GM12878 (cell line): ENCODE data around the gene CTDSP1. TPM values are rescaled to one million over a fixed set of nuclear protein-coding genes. Genes with fewer than 3 reads are reported as not detected.

Source experiments
- ATAC-seq: fragments of 200-7000 bp; cut with Tn5 transposase; 3 replicates; pipeline ENCODE4 v1.9.1; 2020; ENCODE audit warnings: mild to moderate bottlenecking, moderate library complexity
- BruUV-seq: library from RNA; stranded (reverse); fragments of 400-500 nt; replicated peaks from 2 replicates; lab custom pipeline; 2021; lab: Mats Ljungman, UMichigan
- CTCF ChIA-PET: fragments of 300-600 bp; sonication (Branson Sonifier 250); formaldehyde crosslinking; extraction: SDS; loops from one replicate; lab custom pipeline; 2021; ENCODE audit warnings: inconsistent platforms; lab: Yijun Ruan, JAX
- POLR2A ChIA-PET: fragments of 350-600 bp; formaldehyde crosslinking; extraction: SDS; loops from one replicate; lab custom pipeline; 2021; ENCODE audit warnings: inconsistent platforms; lab: Charles Lee
- RAD21 ChIA-PET: fragments of 300-600 bp; sonication (Branson Sonifier 250); formaldehyde crosslinking; loops from one replicate; lab custom pipeline; 2023; ENCODE audit warnings: antibody characterized with exemption; ENCODE audit not compliant: unreplicated experiment; lab: Charles Lee
- SMC1A ChIA-PET: fragments of 300-600 bp; sonication (Branson Sonifier 250); formaldehyde crosslinking; loops from one replicate; lab custom pipeline; 2023; ENCODE audit not compliant: unreplicated experiment, uncharacterized antibody; lab: Charles Lee
- DNase-seq: peaks from one replicate; pipeline ENCODE4 v3.0.0-alpha.2; 2011; ENCODE audit warnings: low read depth, low spot score
- FAIRE-seq: peaks from 3 replicates; lab custom pipeline; 2011; peaks lifted over from hg19 to GRCh38; lab: Jason Lieb, UNC
- H2AFZ ChIP-seq: 2 replicates; pipeline ENCODE4 v1.6.0; 2011; ENCODE audit warnings: low read depth, low read length, control low read depth; ENCODE audit not compliant: control insufficient read depth
- H3K27ac ChIP-seq: 2 replicates; pipeline ENCODE4 v1.5.1; 2011; ENCODE audit warnings: control low read depth; ENCODE audit not compliant: control insufficient read depth, insufficient read depth
- H3K27me3 ChIP-seq, 2 experiments: replicated peaks in 1 of 2; 2 replicates each; pipeline versions ENCODE4 v1.6.0 to v1.6.1; 2011; ENCODE audit warnings: low read length in 1 of 2; ENCODE audit not compliant: control insufficient read depth in 2 of 2, insufficient read depth in 2 of 2
- H3K36me3 ChIP-seq, 2 experiments: 2 replicates each; pipeline ENCODE4 v1.5.1; 2011; ENCODE audit warnings: low read length in 1 of 2; ENCODE audit not compliant: control insufficient read depth in 2 of 2, insufficient read depth in 2 of 2
- H3K4me1 ChIP-seq: 2 replicates; pipeline ENCODE4 v1.6.1; 2011; ENCODE audit warnings: mild to moderate bottlenecking, low read length, moderate library complexity, mixed read lengths; ENCODE audit not compliant: control insufficient read depth, insufficient read depth
- H3K4me2 ChIP-seq: 2 replicates; pipeline ENCODE4 v1.6.0; 2011; ENCODE audit warnings: control low read depth; ENCODE audit not compliant: control insufficient read depth, insufficient read depth
- H3K4me3 ChIP-seq: fragments of 200-600 bp; sonication (generic); 2 replicates; pipeline ENCODE4 v1.5.1; 2016
- H3K79me2 ChIP-seq: 2 replicates; pipeline ENCODE4 v1.6.0; 2011; ENCODE audit warnings: low read length; ENCODE audit not compliant: control insufficient read depth, insufficient read depth
- H3K9ac ChIP-seq: 2 replicates; pipeline ENCODE4 v1.8.0; 2011; ENCODE audit warnings: low read length, control low read depth, mixed read lengths; ENCODE audit not compliant: control insufficient read depth, insufficient read depth
- H3K9me3 ChIP-seq: replicated peaks from 3 replicates; pipeline ENCODE4 v1.5.1; 2011; ENCODE audit warnings: mild to moderate bottlenecking, low read length; ENCODE audit not compliant: control insufficient read depth, insufficient read depth
- H4K20me1 ChIP-seq: 2 replicates; pipeline ENCODE4 v1.6.0; 2011; ENCODE audit not compliant: control insufficient read depth, insufficient read depth
- CHD1 ChIP-seq: IDR thresholded peaks from 2 replicates; pipeline ENCODE4 v1.6.1; 2012; ENCODE audit warnings: low read depth, low read length, improper control_type of control experiment
- CHD4 ChIP-seq: fragments of 200-600 bp; sonication (generic); IDR thresholded peaks from 2 replicates; pipeline ENCODE4 v1.6.1; 2016; ENCODE audit warnings: mild to moderate bottlenecking
- ESRRA ChIP-seq: IDR thresholded peaks from 2 replicates; pipeline ENCODE4 v1.6.1; 2012; ENCODE audit warnings: mild to moderate bottlenecking, low read length, improper control_type of control experiment
- FOXK2 ChIP-seq: fragments of 450-650 bp; IDR thresholded peaks from 2 replicates; pipeline ENCODE4 v1.6.1; 2017; ENCODE audit warnings: mild to moderate bottlenecking, moderate library complexity
- GABPA ChIP-seq: IDR thresholded peaks from 2 replicates; pipeline ENCODE4 v1.6.1; 2014; ENCODE audit warnings: antibody characterized with exemption, low read depth, mild to moderate bottlenecking, inconsistent platforms
- JUNB ChIP-seq: IDR thresholded peaks from 2 replicates; pipeline ENCODE4 v1.6.1; 2016; ENCODE audit warnings: antibody characterized with exemption, mild to moderate bottlenecking
- NFYB ChIP-seq: IDR thresholded peaks from 2 replicates; pipeline ENCODE4 v1.6.1; 2011; ENCODE audit warnings: low read depth, mild to moderate bottlenecking, low read length, improper control_type of control experiment, moderate library complexity; ENCODE audit not compliant: insufficient read depth
- SMAD1 ChIP-seq: fragments of 450-650 bp; IDR thresholded peaks from 2 replicates; pipeline ENCODE4 v1.6.1; 2018; ENCODE audit warnings: mild to moderate bottlenecking, low read depth; ENCODE audit not compliant: partially characterized antibody
- STAT3 ChIP-seq: IDR thresholded peaks from 2 replicates; pipeline ENCODE4 v1.6.1; 2011; ENCODE audit warnings: low read depth, low read length, improper control_type of control experiment
- SUZ12 ChIP-seq: fragments of 200-600 bp; sonication (generic); IDR thresholded peaks from one replicate; pipeline ENCODE4 v1.6.1; 2018; ENCODE audit warnings: antibody characterized with exemption, mild to moderate bottlenecking; ENCODE audit not compliant: unreplicated experiment
- WGBS: methylation state at CpG from one replicate; pipeline ENCODE4 v1.1.6; 2016; ENCODE audit warnings: low lambda C conversion rate; ENCODE audit not compliant: insufficient replicate concordance, insufficient coverage; ENCODE audit errors: missing lambda C conversion rate; 5-methylcytosine and 5-hydroxymethylcytosine counted together
- in situ Hi-C: fragments of 300-500 bp; cut with MboI; formaldehyde crosslinking; loops from 9 replicates; pipeline ENCODE4 v1.14.3; 2018; ENCODE audit warnings: mixed read lengths
- intact Hi-C: fragments of 100-400 bp; cut with micrococcal nuclease; formaldehyde crosslinking; loops from one replicate; pipeline ENCODE4 v1.14.2; 2022; ENCODE audit not compliant: unreplicated experiment
- polyA plus RNA-seq, 11 experiments: library from polyadenylated mRNA; depleted of rRNA in 4 of 11; unstranded in 6 of 11; stranded (reverse) in 5 of 11; fragments of >200 nt; fragmentation: Nextera tagmentation in 4 of 11; fragmentation: Illumina TruSeq in 1 of 11; extraction: Ambion mirVana in 4 of 11; extraction: Trizol in 1 of 11; gene quantifications; 1 replicate in 1 of 11; 2 replicates in 10 of 11; pipeline versions ENCODE4 v1.2.1 to v1.2.3, GENCODE V29; 2011 to 2016; ENCODE audit warnings: inconsistent platforms in 2 of 11, missing spikeins in 2 of 11, low read depth in 1 of 11
- total RNA-seq, 4 experiments: library from RNA; depleted of rRNA in 3 of 4; stranded (reverse); fragments of >200 nt in 3 of 4; fragmentation: Illumina TruSeq in 1 of 4; extraction: Trizol in 1 of 4; gene quantifications; 2 replicates each; pipeline versions ENCODE4 v1.2.1 to v1.2.3, GENCODE V29; 2013 to 2021
- TF ChIP-seq, protein P1 (sequence below): fragments of 450-650 bp; IDR thresholded peaks from 2 replicates; pipeline ENCODE4 v1.6.1; 2018; ENCODE audit warnings: borderline replicate concordance, mild to moderate bottlenecking; ENCODE audit not compliant: partially characterized antibody
- TF ChIP-seq, protein P2 (sequence below), 3 experiments: IDR thresholded peaks in 2 of 3; conservative IDR thresholded peaks in 1 of 3; 2 replicates each; pipeline ENCODE4 v1.5.1; 2011; ENCODE audit warnings: low read depth in 3 of 3, low read length in 3 of 3, mild to moderate bottlenecking in 3 of 3, control low read depth in 2 of 3, moderate library complexity in 2 of 3, inconsistent platforms in 1 of 3, mixed read lengths in 1 of 3; ENCODE audit not compliant: control insufficient read depth in 2 of 3, insufficient read depth in 1 of 3; ENCODE audit errors: extremely low read depth in 1 of 3
- TF ChIP-seq, protein P3 (sequence below): fragments of 450-650 bp; IDR thresholded peaks from 2 replicates; pipeline ENCODE4 v1.6.1; 2017; ENCODE audit warnings: mild to moderate bottlenecking
- TF ChIP-seq, protein P4 (sequence below): fragments of 450-650 bp; IDR thresholded peaks from 2 replicates; pipeline ENCODE4 v1.6.1; 2017; ENCODE audit warnings: mild to moderate bottlenecking, moderate library complexity

The CTDSP1 gene
- total and polyA plus RNA-seq, 10 of the 15 experiments (the other 5 are each of a cell fraction or from before 2014, with no cell fraction given) = 3.0 to 75.9 (median 34.4) TPM

DNA sequence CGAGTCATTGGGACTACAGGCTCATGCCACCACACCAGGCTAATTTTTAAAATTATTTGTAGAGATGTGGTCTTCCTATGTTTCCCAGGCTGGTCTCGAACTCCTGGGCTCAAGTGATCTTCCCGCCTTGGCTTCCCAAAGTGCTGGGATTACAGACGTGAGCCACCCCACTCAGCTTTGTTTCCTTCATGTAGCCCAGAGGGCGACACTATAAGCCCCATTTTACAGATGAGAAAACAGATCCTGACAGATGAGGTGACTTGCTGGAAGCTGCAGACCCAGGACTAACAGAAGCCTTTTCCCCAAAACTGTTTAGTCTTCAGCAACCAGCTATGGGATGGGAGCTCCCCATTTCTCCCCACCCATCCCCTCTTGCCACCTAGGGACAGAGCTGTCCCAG lies 7.2 kb upstream of the CTDSP1 start:
- Histone ChIP-seq H3K27ac (no peak overlapping the region), H3K4me1 (peaks cover 26% of the 10 kb centered on the region), H4K20me1 (no peaks in the 10 kb centered on the region), H3K27me3 (no peaks in the 10 kb centered on the region; a peak in 1 of 4 replicates), H3K4me3 (no peak overlapping the region), H3K9me3 (no peaks in the 10 kb centered on the region), H3K4me2 (no peak overlapping the region), H3K9ac (no peak overlapping the region), H3K36me3 (no peaks in the 10 kb centered on the region), H2AFZ (no peak overlapping the region), H3K79me2 (peaks cover 9% of the 10 kb centered on the region)
- CTCF ChIA-PET = interaction anchor here (0.8 to 4.9 kb wide), 3 partner anchors 91 to 120 kb away, joined by 4 to 34 read pairs (median 24); no protein-coding TSS in a partner anchor
- DNase-seq (no peak), ATAC-seq (no peak), FAIRE-seq (no peak)
- intact Hi-C loops = no loop called here
- 58% methylated on average over 5 of the region's 5 CpGs for WGBS
- in situ Hi-C loops = loop anchor here (25.0 kb wide), 1 partner anchor 105 kb away; the partner anchor contains the start of gene TMBIM1
- BruUV-seq = no TSS peak
- SMC1A ChIA-PET = interaction anchor here (0.6 to 2.3 kb wide), 3 partner anchors 69 to 120 kb away, joined by 3 to 18 read pairs (median 3); no protein-coding TSS in a partner anchor
- RAD21 ChIA-PET = interaction anchor here (1.0 to 2.4 kb wide), 4 partner anchors 9 to 122 kb away, joined by 3 to 7 read pairs (median 4); partner anchors contain the start of genes AAMP and PNKD
- POLR2A ChIA-PET = interaction anchor here (0.6 kb wide), 1 partner anchor 11 kb away, joined by 5 read pairs; no protein-coding TSS in a partner anchor
- TF ChIP-seq, protein P1, sequence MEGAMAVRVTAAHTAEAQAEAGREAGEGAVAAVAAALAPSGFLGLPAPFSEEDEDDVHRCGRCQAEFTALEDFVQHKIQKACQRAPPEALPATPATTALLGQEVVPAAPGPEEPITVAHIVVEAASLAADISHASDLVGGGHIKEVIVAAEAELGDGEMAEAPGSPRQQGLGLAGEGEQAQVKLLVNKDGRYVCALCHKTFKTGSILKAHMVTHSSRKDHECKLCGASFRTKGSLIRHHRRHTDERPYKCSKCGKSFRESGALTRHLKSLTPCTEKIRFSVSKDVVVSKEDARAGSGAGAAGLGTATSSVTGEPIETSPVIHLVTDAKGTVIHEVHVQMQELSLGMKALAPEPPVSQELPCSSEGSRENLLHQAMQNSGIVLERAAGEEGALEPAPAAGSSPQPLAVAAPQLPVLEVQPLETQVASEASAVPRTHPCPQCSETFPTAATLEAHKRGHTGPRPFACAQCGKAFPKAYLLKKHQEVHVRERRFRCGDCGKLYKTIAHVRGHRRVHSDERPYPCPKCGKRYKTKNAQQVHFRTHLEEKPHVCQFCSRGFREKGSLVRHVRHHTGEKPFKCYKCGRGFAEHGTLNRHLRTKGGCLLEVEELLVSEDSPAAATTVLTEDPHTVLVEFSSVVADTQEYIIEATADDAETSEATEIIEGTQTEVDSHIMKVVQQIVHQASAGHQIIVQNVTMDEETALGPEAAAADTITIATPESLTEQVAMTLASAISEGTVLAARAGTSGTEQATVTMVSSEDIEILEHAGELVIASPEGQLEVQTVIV = no peak
- no peak for TF ChIP-seq NFYB
- TF ChIP-seq FOXK2 = no peak
- TF ChIP-seq, protein P2, sequence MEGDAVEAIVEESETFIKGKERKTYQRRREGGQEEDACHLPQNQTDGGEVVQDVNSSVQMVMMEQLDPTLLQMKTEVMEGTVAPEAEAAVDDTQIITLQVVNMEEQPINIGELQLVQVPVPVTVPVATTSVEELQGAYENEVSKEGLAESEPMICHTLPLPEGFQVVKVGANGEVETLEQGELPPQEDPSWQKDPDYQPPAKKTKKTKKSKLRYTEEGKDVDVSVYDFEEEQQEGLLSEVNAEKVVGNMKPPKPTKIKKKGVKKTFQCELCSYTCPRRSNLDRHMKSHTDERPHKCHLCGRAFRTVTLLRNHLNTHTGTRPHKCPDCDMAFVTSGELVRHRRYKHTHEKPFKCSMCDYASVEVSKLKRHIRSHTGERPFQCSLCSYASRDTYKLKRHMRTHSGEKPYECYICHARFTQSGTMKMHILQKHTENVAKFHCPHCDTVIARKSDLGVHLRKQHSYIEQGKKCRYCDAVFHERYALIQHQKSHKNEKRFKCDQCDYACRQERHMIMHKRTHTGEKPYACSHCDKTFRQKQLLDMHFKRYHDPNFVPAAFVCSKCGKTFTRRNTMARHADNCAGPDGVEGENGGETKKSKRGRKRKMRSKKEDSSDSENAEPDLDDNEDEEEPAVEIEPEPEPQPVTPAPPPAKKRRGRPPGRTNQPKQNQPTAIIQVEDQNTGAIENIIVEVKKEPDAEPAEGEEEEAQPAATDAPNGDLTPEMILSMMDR (IDR thresholded peaks at IDR 0.05 in 2 of 3, conservative IDR thresholded peaks at IDR 0.05 in 1 of 3; ENCODE audit: control insufficient read depth in 2 of 3, extremely low read depth in 1 of 3, insufficient read depth in 1 of 3, low read depth in 3 of 3, low read length in 3 of 3) = no peak
- TF ChIP-seq GABPA = no peak
- no peak for TF ChIP-seq CHD1
- TF ChIP-seq, protein P3, sequence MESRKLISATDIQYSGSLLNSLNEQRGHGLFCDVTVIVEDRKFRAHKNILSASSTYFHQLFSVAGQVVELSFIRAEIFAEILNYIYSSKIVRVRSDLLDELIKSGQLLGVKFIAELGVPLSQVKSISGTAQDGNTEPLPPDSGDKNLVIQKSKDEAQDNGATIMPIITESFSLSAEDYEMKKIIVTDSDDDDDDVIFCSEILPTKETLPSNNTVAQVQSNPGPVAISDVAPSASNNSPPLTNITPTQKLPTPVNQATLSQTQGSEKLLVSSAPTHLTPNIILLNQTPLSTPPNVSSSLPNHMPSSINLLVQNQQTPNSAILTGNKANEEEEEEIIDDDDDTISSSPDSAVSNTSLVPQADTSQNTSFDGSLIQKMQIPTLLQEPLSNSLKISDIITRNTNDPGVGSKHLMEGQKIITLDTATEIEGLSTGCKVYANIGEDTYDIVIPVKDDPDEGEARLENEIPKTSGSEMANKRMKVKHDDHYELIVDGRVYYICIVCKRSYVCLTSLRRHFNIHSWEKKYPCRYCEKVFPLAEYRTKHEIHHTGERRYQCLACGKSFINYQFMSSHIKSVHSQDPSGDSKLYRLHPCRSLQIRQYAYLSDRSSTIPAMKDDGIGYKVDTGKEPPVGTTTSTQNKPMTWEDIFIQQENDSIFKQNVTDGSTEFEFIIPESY = no peak
- no peak for TF ChIP-seq CHD4
- TF ChIP-seq SMAD1 = no peak
- no peak for TF ChIP-seq ESRRA
- TF ChIP-seq JUNB = no peak
- TF ChIP-seq, protein P4, sequence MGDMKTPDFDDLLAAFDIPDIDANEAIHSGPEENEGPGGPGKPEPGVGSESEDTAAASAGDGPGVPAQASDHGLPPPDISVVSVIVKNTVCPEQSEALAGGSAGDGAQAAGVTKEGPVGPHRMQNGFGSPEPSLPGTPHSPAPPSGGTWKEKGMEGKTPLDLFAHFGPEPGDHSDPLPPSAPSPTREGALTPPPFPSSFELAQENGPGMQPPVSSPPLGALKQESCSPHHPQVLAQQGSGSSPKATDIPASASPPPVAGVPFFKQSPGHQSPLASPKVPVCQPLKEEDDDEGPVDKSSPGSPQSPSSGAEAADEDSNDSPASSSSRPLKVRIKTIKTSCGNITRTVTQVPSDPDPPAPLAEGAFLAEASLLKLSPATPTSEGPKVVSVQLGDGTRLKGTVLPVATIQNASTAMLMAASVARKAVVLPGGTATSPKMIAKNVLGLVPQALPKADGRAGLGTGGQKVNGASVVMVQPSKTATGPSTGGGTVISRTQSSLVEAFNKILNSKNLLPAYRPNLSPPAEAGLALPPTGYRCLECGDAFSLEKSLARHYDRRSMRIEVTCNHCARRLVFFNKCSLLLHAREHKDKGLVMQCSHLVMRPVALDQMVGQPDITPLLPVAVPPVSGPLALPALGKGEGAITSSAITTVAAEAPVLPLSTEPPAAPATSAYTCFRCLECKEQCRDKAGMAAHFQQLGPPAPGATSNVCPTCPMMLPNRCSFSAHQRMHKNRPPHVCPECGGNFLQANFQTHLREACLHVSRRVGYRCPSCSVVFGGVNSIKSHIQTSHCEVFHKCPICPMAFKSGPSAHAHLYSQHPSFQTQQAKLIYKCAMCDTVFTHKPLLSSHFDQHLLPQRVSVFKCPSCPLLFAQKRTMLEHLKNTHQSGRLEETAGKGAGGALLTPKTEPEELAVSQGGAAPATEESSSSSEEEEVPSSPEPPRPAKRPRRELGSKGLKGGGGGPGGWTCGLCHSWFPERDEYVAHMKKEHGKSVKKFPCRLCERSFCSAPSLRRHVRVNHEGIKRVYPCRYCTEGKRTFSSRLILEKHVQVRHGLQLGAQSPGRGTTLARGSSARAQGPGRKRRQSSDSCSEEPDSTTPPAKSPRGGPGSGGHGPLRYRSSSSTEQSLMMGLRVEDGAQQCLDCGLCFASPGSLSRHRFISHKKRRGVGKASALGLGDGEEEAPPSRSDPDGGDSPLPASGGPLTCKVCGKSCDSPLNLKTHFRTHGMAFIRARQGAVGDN = no peak
- TF ChIP-seq SUZ12 = no peak
- no peak for TF ChIP-seq STAT3
